Heart left ventricle (tissue), 16 donors: ENCODE data around the gene NKIRAS1. TPM values are rescaled to one million over a fixed set of nuclear protein-coding genes. Genes with fewer than 3 reads are reported as not detected.

Experiments
- ATAC-seq, 4 donors: fragments of 200-7000 bp; cut with Tn5 transposase; one replicate each; pipeline ENCODE4 v1.9.1; 2020 to 2022; ENCODE audit warnings: moderate library complexity in 4 of 4, mild to moderate bottlenecking in 3 of 4, moderate number of reproducible peaks in 1 of 4
- DNase-seq, 5 donors: peaks; one replicate each; pipeline ENCODE4 v3.0.0-alpha.2; 2020
- H3K27ac ChIP-seq, 12 donors: fragments of 200-600 bp; sonication (generic) in 4 of 12; one replicate each; pipeline versions ENCODE4 v1.5.0 to v1.8.0; 2016 to 2022; ENCODE audit warnings: mild to moderate bottlenecking in 2 of 12
- H3K27me3 ChIP-seq, 9 donors: fragments of 200-600 bp; sonication (generic) in 2 of 9; one replicate each; pipeline versions ENCODE4 v1.5.1 to v1.8.0; 2016 to 2022; ENCODE audit warnings: mild to moderate bottlenecking in 3 of 9
- H3K36me3 ChIP-seq, 9 donors: fragments of 200-600 bp; sonication (generic) in 2 of 9; one replicate each; pipeline versions ENCODE4 v1.5.0 to v1.8.0; 2018 to 2022; ENCODE audit warnings: mild to moderate bottlenecking in 2 of 9
- H3K4me1 ChIP-seq, 12 donors: fragments of 200-600 bp; sonication (generic) in 4 of 12; one replicate each; pipeline versions ENCODE4 v1.5.0 to v1.8.0; 2016 to 2022; ENCODE audit warnings: mild to moderate bottlenecking in 3 of 12
- H3K4me3 ChIP-seq, 12 donors: fragments of 200-600 bp; sonication (generic) in 4 of 12; one replicate each; pipeline versions ENCODE4 v1.5.0 to v1.8.0; 2017 to 2022; ENCODE audit warnings: mild to moderate bottlenecking in 9 of 12, moderate library complexity in 4 of 12
- H3K9me3 ChIP-seq, 12 donors: fragments of 200-600 bp; sonication (generic) in 4 of 12; one replicate each; pipeline versions ENCODE4 v1.5.0 to v1.8.0; 2016 to 2022; ENCODE audit warnings: mild to moderate bottlenecking in 1 of 12
- CTCF ChIP-seq, 12 donors: fragments of 200-600 bp; sonication (generic) in 4 of 12; IDR thresholded peaks; one replicate each; pipeline versions ENCODE4 v1.5.0 to v1.8.0; 2018 to 2022; ENCODE audit warnings: antibody characterized with exemption in 12 of 12, mild to moderate bottlenecking in 5 of 12
- POLR2A ChIP-seq, 2 donors: fragments of 450-650 bp; IDR thresholded peaks; one replicate each; pipeline ENCODE4 v1.6.1; 2017; ENCODE audit warnings: antibody characterized with exemption in 2 of 2, mild to moderate bottlenecking in 2 of 2, moderate library complexity in 2 of 2
- WGBS, 4 donors: extraction: QIAGEN DNeasy Blood & Tissue Kit in 2 of 4; methylation state at CpG; one replicate each; pipeline versions ENCODE4 v1.1.5 to v1.1.7; 2013 to 2018; 5-methylcytosine and 5-hydroxymethylcytosine counted together
- intact Hi-C, 10 donors: fragments of 100-400 bp; cut with DNase I; formaldehyde crosslinking; loops; one replicate each; pipeline versions ENCODE4 v1.11.1 to v1.14.2; 2022
- polyA plus RNA-seq, 2 donors: library from polyadenylated mRNA; stranded (reverse); fragments of 200-250 nt; gene quantifications; one replicate each; pipeline ENCODE4 v1.2.3, GENCODE V29; 2013
- total RNA-seq, 9 donors: library from RNA; depleted of rRNA in 2 of 9; stranded (reverse); fragments of >200 nt in 2 of 9; fragmentation: NEBNext Ultra II Directional in 3 of 9; extraction: Animal tissue kit (Norgen Biotek cat#: 25700) in 3 of 9; gene quantifications; one replicate each; pipeline versions ENCODE4 v1.1.0 to v1.2.4, GENCODE V29; 2016 to 2023
- donor health status: ischemic (EF 13 %, LVEDD 7.1; RV severe dilation, severe dysfunction).
- donor health status: healthy with polysubstance abuse.
- donor health status: DM: no; HTN: yes; CAD: no.
- donor health status: DM: no; HTN: no; CAD: no.
- donor health status: ischemic (EF 25% LVEDD 6.9; RV normal size, moderate dysfunction).
- donor health status: ischemic (EF 25% LVEDD 5.7; RV mildly dilated, moderate dysfunction).
- donor health status: healthy.
- donor health status: DM: yes; HTN: yes; CAD: no.
- donor health status: ischemic (EF 35%, LVEDD 5.7; RV mildly dilated, moderate dysfunction).
- donor health status: nonischemic (EF 11% LVEDD 7.7; RV severe dilation, severe dysfunction).
- donor health status: DM: yes; HTN: yes; CAD: no.
- donor health status: PGD.
- donor health status: ischemic (EF 29% LVEDD 5.4; RV normal size, mild dysfunction).
- donor health status: nonischemic (EF 23%, LVEDD 6.1; RV moderate dilation, normal function).

The NKIRAS1 gene
- total and polyA plus RNA-seq, 11 donors = 13.3 to 23.2 (median 17.8) TPM

- intact Hi-C loops = loop anchor here in 3 of 10 donors (2.0 kb wide), 2 partner anchors 28 to 30 kb away; partner anchors contain the start of gene NR1D2 (in 2 of the 3)
- peaks cover 7 to 48% (median 25%) of the 10 kb centered on the region in 12 donors for H3K4me1 ChIP-seq
- H3K4me3 ChIP-seq = peak overlapping the region; percentile 76 to 99 (median 85)
- ATAC-seq (peak; percentile 32 to 67 (median 52)), DNase-seq (peak in 1 of 5 donors; percentile 57)
- TF ChIP-seq CTCF (IDR thresholded peaks at IDR 0.05) (no peak), POLR2A (IDR thresholded peaks at IDR 0.05) (no peak)
- peaks cover 0 to 35% (median 34%) of the 10 kb centered on the region in 9 donors for H3K36me3 ChIP-seq
- H3K27me3 ChIP-seq = no peaks in the 10 kb centered on the region
- H3K9me3 ChIP-seq = no peaks in the 10 kb centered on the region
- peak overlapping the region; percentile 31 to 96 (median 90) for H3K27ac ChIP-seq
- 1 to 2% (median 2%) methylated on average over 22 to 48 of the region's 48 CpGs for WGBS, 4 donors
Observed at GRCh38 chr3:23916152-23916885, 471 bp downstream of the NKIRAS1 start.

GRCh38 chr3:23915537-23916108, 1.2 kb downstream of the NKIRAS1 start:
- Histone ChIP-seq H3K9me3 (no peaks in the 10 kb centered on the region), H3K36me3 (peaks cover 0 to 35% (median 32%) of the 10 kb centered on the region in 9 donors), H3K4me1 (peaks cover 7 to 47% (median 25%) of the 10 kb centered on the region in 12 donors), H3K27me3 (no peaks in the 10 kb centered on the region), H3K4me3 (peak overlapping the region in 10 of 12 donors; percentile 76 to 99 (median 85)), H3K27ac (peak overlapping the region in 3 of 12 donors; percentile 94 to 96 (median 94))
- intact Hi-C loops = loop anchor here in 3 of 10 donors (2.0 kb wide), 2 partner anchors 29 to 31 kb away; partner anchors contain the start of gene NR1D2 (in 2 of the 3)
- DNase-seq (no peak), ATAC-seq (no peak)
- no peak for TF ChIP-seq CTCF (IDR thresholded peaks at IDR 0.05)
- TF ChIP-seq POLR2A (IDR thresholded peaks at IDR 0.05) = no peak
- 56 to 63% (median 61%) methylated on average over 7 of the region's 7 CpGs for WGBS, 4 donors

- 83 to 84% (median 83%) methylated on average over 3 of the region's 3 CpGs for WGBS, 4 donors
Observed at GRCh38 chr3:23913873-23914743, 2.7 kb downstream of the NKIRAS1 start.

More at GRCh38 chr3:23913873-23914743, 2.7 kb downstream of the NKIRAS1 start:
- no peak overlapping the region for H3K27ac ChIP-seq
- TF ChIP-seq POLR2A (IDR thresholded peaks at IDR 0.05) (no peak), CTCF (IDR thresholded peaks at IDR 0.05) (no peak)
- ATAC-seq (no peak), DNase-seq (no peak)
- no peaks in the 10 kb centered on the region for H3K27me3 ChIP-seq
- intact Hi-C loops = no loop called here
- no peaks in the 10 kb centered on the region for H3K9me3 ChIP-seq
- H3K4me1 ChIP-seq = peaks cover 7 to 35% (median 24%) of the 10 kb centered on the region in 12 donors
- no peak overlapping the region for H3K4me3 ChIP-seq
- peaks cover 0 to 34% (median 30%) of the 10 kb centered on the region in 9 donors for H3K36me3 ChIP-seq
